DOHH2 (cell line): ENCODE results near the gene MARK4.

Source experiments
- H3F3A ChIP-seq: fragments of 200-600 bp; sonication (generic), shearing (Covaris generic); 2 replicates; pipeline ENCODE4 v1.6.0; 2016; ENCODE audit warnings: antibody characterized with exemption, mild to moderate bottlenecking; ENCODE audit not compliant: control insufficient read depth, insufficient read depth
- H3K27ac ChIP-seq: fragments of 200-600 bp; sonication (generic); 2 replicates; pipeline ENCODE4 v1.5.1; 2014; ENCODE audit warnings: low read depth, mild to moderate bottlenecking, low read length, moderate library complexity
- H3K27me3 ChIP-seq: fragments of 200-600 bp; sonication (generic); 2 replicates; pipeline ENCODE4 v1.6.1; 2014; ENCODE audit warnings: mild to moderate bottlenecking, low read length, mixed read lengths; ENCODE audit not compliant: control insufficient read depth
- H3K36me3 ChIP-seq: fragments of 200-600 bp; sonication (generic); 2 replicates; pipeline ENCODE4 v1.6.1; 2014; ENCODE audit warnings: mild to moderate bottlenecking, low read length, moderate library complexity, mixed read lengths; ENCODE audit not compliant: control insufficient read depth
- H3K4me1 ChIP-seq: fragments of 200-600 bp; sonication (generic); 2 replicates; pipeline ENCODE4 v1.6.1; 2014; ENCODE audit warnings: mild to moderate bottlenecking, low read length, mixed read lengths; ENCODE audit not compliant: control insufficient read depth
- H3K4me2 ChIP-seq: fragments of 200-600 bp; sonication (generic); 2 replicates; pipeline ENCODE4 v1.6.0; 2014; ENCODE audit warnings: mild to moderate bottlenecking, low read length, moderate library complexity
- H3K4me3 ChIP-seq: fragments of 200-600 bp; sonication (generic); 2 replicates; pipeline ENCODE4 v1.5.1; 2014; ENCODE audit warnings: mild to moderate bottlenecking, low read length, mixed read lengths
- H3K79me2 ChIP-seq: fragments of 200-600 bp; sonication (generic); 2 replicates; pipeline ENCODE4 v1.6.1; 2014; ENCODE audit warnings: mild to moderate bottlenecking, low read length, mixed read lengths; ENCODE audit not compliant: control insufficient read depth
- H3K9me2 ChIP-seq: fragments of 200-600 bp; sonication (generic); replicated peaks from 2 replicates; pipeline ENCODE4 v1.6.1; 2014; ENCODE audit warnings: mild to moderate bottlenecking, low read length, mixed read lengths; ENCODE audit not compliant: control insufficient read depth
- H3K9me3 ChIP-seq: fragments of 200-600 bp; sonication (generic); 2 replicates; pipeline ENCODE4 v1.6.1; 2014; ENCODE audit warnings: antibody characterized with exemption, low read length, mixed read lengths; ENCODE audit not compliant: control insufficient read depth, insufficient read depth
- H4K20me1 ChIP-seq: fragments of 200-600 bp; sonication (generic); 2 replicates; pipeline ENCODE4 v1.6.0; 2014; ENCODE audit warnings: low read depth, mild to moderate bottlenecking, antibody characterized with exemption, low read length, moderate library complexity; ENCODE audit not compliant: control insufficient read depth, insufficient read depth
- CTCF ChIP-seq: fragments of 200-600 bp; sonication (generic); IDR thresholded peaks from one replicate; pipeline ENCODE4 v1.5.1; 2014; ENCODE audit warnings: antibody characterized with exemption, mild to moderate bottlenecking, low read depth, low read length; ENCODE audit not compliant: poor library complexity, severe bottlenecking
- EZH2phosphoT487 ChIP-seq: fragments of 200-600 bp; sonication (generic); IDR thresholded peaks from 2 replicates; pipeline ENCODE4 v1.6.1; 2017; ENCODE audit warnings: borderline replicate concordance, mild to moderate bottlenecking, antibody characterized with exemption, low read length, moderate library complexity, mixed read lengths

MARK4 gene

GRCh38 chr19:45271098-45271734, 20.1 kb downstream of the MARK4 start:
- Histone ChIP-seq H3F3A (no peaks in the 10 kb centered on the region), H3K79me2 (no peaks in the 10 kb centered on the region), H3K9me3 (no peaks in the 10 kb centered on the region), H3K4me1 (peaks cover 4% of the 10 kb centered on the region), H3K4me3 (no peak overlapping the region), H3K9me2 (no peaks in the 10 kb centered on the region), H3K4me2 (no peak overlapping the region), H3K27me3 (no peaks in the 10 kb centered on the region), H3K36me3 (no peaks in the 10 kb centered on the region), H4K20me1 (no peaks in the 10 kb centered on the region), H3K27ac (no peak overlapping the region)
- TF ChIP-seq CTCF: no peak
- TF ChIP-seq EZH2phosphoT487: no peak

- Histone ChIP-seq H3K27me3 (no peaks in the 10 kb centered on the region), H3K4me2 (no peak overlapping the region), H3K9me3 (no peaks in the 10 kb centered on the region), H3K4me1 (peaks cover 9% of the 10 kb centered on the region), H3K36me3 (no peaks in the 10 kb centered on the region), H3K4me3 (no peak overlapping the region), H3K27ac (no peak overlapping the region), H4K20me1 (no peaks in the 10 kb centered on the region), H3F3A (no peaks in the 10 kb centered on the region), H3K9me2 (no peaks in the 10 kb centered on the region), H3K79me2 (no peaks in the 10 kb centered on the region)
- no peak for TF ChIP-seq EZH2phosphoT487
- TF ChIP-seq CTCF: no peak
Observed at GRCh38 chr19:45271735-45272108, 20.7 kb downstream of the MARK4 start.

GRCh38 chr19:45273521-45273855, 22.4 kb downstream of the MARK4 start:
- Histone ChIP-seq H3K79me2 (no peaks in the 10 kb centered on the region), H3K4me2 (no peak overlapping the region), H3K27me3 (no peaks in the 10 kb centered on the region), H3K9me2 (no peaks in the 10 kb centered on the region), H3F3A (no peaks in the 10 kb centered on the region), H4K20me1 (no peaks in the 10 kb centered on the region), H3K27ac (no peak overlapping the region), H3K36me3 (no peaks in the 10 kb centered on the region), H3K4me1 (peaks cover 11% of the 10 kb centered on the region), H3K9me3 (no peaks in the 10 kb centered on the region), H3K4me3 (no peak overlapping the region)
- TF ChIP-seq EZH2phosphoT487 (no peak), CTCF (no peak)
